ENCODE data around the gene ARMC2.

The ARMC2 gene

DNA sequence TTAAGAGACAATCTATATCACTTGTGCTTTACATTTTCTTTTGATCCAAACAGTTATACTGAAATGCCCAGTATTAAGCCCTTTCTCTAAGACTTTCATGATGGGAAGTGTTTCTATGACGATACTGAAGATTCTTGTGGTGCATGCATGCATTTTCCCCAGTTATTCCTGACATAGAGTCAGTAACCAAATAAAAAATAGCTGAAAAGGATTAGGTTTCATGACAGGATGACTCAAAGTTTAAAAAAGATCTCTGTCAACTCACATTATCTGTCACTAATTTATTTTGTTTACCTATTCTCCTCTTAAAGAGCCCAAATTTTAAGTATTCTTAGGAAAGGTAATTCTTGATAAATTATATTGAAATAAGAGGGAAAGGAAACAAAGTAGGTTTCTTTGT lies 148.0 kb downstream of the ARMC2 start:
- no peak for DNase-seq

DNA sequence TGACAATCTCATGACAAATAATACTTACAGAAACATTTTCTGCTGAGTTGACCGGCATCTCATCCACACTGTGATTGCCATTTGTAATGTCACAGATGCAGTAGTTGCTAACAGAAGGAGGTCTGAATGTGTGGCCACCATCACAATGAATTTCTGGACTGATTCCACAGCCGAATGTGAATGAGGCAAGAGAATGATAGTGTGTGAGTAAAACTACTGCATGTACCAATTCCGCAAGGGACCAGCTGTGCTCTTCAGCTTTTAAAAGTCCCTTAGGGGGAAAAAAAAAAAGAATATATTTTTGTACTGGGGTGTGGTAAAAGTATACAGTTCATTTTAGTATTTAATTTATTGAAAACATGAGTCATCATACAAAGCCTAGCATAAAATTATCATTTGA lies 150.3 kb downstream of the ARMC2 start:
- DNase-seq = no peak

DNA sequence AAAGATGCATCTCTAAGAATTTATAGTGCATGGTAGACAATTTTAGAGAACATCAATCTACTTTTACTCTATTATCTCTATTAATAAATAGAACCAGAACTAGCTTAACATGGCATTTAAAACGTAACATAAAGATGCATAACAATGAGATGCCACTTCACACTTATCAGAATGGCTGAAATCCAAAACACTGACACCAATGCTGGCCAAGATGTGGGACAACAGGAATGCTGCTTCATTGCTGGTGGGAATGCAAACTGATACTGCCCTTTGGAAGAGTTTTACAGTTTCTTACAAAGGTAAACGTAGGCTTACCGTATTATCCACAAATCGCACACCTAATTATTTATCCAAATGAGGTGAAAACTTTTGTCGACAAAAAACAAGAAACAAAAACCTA lies 151.2 kb downstream of the ARMC2 start:
- DNase-seq = no peak

DNA sequence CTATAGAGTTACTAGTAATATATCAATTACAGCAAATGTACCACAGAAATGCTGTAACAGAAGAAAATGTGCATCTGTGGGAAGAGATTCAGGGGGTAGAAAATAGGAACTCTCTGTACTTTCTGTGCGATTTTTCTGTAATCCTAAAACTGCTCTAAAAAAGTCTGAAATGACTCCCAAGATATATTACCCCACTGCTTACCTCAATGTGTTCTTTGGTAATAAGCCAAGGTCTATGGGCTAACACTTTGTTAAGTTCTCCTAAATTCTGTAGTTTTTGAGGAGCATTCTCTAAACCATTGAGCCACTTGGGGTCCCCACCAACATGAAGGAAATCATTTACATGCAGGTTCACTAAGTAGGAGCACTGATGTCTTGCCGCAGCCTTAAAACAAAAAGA lies 152.1 kb downstream of the ARMC2 start:
- no peak for DNase-seq

DNA sequence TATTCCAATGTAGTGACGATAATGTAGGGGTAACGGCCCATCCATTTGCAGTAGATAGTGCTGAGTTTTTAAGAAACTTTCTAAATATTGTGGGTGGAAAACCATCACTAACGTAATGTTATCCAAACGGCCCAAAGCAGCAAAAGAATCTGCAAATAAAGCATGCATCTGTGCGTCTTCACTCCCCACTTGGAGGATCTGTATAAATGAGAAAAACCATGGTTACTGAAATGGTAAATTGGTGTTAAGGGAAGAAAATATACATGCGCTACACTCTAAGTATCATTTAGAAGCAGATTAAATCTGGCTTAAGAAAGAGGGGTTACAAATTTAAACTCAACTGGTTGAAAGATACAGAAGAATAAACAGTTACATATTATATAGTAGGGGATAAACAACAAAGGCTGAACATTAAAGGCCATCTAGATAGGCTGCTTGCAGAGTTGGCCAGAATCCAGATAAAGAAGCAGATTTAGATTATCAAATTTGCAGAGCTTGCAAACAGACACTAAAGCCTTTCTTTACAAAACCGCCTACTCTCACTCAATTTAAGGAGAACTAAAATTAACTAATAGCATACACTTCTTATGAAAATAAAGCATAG lies 153.2 kb downstream of the ARMC2 start:
- no peak for DNase-seq

DNA sequence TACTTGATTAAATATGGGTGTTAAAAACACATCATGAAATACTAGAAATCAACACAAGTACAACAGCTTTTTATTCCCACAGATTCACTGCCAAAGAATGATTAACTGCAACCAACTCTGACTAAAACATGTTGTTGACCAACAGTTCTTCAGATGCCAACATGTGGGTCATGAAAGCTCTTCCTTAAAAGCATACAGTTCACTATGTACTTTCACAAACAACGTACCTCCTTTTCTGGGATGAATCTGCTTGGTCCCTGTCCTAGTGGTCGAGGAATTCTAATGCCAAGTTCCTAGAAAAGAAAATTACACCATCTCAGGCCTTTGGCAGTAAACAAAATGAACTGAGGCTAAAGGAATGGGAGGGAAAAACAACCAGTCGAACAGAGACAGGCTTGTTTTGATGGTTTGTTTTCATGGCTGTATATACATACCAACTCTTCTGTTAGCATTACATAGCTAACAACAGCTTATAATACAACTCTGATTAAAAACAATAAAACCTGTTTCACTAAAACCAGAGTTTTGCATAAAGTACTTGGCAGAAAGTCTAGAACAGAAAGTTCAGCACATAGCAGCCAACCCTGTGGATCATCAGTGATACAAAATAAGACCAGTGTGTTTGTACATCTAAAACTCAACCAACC lies 154.0 kb downstream of the ARMC2 start:
- no peak for DNase-seq

DNA sequence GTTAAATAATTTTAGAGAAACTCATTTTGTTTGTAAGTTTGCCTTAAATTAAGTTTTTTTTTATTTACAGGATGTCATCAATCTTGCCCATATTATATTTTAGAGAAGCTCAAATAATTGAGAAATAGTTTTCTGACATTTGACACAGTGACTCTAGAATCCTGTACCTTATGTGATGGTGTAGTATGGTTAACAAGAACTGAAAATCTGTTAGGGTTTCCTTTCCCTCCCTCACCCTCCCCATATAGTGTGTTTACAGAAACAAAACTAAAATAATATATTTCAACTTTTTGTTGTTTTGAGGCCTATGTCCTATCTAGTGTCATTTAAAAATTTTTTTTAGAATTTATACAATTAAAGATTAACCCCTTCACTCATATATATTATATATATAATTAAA lies 154.7 kb downstream of the ARMC2 start:
- DNase-seq = no peak

DNA sequence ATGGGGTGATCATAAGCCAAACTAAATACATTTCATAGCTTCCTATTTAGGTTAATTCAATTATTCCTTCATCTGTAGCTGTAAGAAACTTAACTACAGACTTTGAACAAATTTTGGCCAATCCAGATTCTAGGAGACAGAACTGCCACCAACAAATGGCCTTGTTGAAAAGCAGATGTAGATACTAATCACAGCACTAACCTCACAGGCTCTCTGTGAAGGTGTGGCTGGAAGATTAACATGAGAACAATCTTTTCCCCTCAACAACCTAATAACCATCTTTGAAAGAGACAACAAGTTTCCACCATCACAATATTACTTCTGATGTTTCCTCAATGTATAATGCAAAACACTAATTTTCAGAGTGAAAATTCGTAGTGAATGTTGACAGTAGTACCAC lies 158.6 kb downstream of the ARMC2 start:
- DNase-seq = no peak

DNA sequence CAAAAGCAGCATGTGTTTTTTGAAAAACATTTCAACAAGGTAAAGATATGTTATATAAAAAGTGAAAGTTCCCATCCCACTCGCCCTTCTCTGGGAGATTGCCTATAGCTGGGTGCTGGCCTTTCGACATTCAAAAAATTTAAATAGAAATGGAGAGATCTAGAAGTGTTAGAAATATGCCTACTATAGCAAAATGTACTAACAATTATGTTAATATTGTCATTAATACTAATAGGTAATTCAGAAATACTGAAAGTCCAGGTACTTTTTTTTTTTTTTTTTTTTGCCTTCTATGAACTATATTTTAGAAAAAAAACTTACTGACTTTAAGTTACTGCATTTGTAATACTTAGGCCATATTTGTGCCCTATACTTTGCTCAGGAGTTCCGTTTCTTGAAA lies 159.3 kb downstream of the ARMC2 start:
- no peak for DNase-seq

DNA sequence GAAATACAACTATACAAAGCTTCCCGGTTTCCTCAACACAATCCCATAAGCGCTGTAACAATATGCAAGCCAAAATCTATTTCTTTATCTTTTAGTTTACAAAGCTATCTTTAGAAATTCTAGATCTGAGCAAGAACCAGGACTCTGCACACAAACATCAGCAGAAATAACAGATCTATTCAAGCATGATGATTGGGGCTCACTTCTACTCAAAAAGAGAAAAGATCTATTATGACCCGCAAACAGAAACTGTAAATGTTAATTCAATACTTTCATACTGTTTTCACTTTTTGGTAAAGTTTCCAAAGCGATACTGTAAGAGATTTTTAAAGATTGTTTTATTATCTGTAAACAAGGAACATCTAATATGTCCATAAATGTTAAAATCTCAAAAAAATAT lies 159.8 kb downstream of the ARMC2 start:
- peak; percentile 7 for DNase-seq

DNA sequence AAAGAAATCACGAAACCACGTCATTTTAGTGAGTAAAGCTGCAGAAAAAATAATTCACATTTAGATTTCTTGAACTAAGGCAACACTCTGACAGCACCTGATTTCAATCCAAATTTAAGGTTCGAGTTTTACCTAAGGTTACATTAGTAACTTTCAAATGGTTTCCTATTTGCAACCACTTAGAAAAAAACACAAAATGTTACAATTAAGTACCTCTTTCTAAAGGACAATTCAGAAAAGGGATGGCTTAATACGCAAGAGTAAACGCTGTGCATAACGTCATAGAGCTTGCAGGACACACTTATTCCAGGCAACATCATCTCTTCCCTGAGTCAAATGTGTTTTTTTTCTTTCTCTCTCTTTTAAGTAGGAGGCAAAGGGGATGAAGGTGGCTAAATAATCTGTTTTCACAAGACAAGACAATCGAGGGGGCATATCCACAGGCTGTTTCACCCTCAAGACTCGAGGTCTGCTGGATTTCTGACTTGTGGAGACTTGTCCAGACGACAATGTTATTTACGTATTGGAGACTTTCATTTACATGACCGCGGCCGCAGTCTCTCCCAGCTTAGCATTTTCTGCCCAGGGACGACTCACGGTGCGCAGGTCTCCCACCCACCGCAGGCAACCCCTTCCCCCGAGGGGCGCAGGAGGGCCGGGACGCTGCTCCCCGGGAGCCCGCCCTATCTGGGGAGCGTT lies 160.5 kb downstream of the ARMC2 start:
- DNase-seq = peak; percentile 28

DNA sequence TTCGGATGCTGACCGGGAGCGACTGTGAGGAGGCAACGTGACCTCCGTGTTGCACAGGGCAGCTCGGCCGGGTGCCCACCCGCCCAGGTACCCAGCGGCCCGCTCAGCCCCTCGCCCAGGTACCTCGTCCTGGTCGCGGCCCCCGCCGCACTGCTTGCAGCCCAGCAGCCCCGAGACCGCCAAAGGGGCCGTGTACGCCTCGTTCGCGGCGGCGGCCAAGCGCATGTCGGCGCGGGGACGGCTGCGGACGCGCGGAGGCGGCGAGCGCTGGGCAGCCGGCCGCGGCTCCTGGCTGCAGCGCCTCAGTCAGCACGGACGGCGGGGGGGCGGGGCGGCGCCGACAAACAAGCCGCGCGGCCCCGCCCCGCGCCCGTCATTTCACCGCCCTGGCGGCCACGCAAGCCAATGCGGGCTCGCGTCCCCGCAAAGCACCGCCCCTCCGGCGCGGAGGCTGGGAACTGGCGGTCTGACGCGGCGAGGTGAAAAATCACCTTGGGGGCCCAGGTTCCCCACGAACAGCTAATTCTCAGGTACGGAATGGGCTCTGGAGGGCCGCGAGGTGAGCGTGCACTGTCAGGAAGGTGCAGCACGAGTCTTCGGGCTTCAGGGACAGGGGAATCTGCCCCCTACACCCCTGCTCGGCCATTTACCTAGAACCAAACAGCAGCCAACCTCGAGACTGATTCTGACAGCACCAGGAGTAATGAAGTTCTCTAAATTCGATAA lies 161.2 kb downstream of the ARMC2 start:
- peak; percentile 91 for DNase-seq

DNA sequence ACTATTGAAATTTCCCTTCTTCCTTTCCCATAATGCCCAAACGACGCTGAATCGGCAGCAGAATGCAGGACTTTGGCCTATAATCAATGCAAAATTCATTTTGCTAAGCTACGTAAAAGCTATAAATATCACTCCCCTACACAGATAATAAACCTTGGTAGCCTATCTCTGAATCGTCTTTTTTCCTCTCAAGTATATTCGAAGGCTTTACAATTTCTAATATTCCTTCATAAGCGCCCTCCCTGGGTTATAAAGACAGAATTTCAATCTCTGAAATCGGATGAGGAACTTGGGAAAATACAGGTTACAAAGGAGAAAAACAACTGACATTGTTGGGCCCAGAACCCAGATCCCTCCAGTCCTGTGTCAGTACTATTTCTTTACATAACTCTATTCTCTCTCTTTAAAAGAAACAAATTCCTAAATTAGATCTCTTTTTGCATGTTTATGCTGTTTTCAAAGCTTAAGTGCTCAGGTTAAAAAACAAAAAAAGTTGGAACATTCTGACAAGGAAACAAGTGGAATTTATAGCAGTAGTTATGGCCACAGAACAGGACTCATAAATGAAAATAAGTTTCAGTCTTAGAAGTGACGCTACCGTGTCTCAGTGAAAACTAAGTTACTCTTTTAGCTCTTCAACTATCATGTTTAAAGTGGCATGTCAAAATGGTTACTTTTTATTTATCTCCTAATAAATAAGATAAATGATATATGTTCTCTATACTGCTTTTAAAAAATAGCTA lies 161.9 kb downstream of the ARMC2 start:
- DNase-seq = no peak

DNA sequence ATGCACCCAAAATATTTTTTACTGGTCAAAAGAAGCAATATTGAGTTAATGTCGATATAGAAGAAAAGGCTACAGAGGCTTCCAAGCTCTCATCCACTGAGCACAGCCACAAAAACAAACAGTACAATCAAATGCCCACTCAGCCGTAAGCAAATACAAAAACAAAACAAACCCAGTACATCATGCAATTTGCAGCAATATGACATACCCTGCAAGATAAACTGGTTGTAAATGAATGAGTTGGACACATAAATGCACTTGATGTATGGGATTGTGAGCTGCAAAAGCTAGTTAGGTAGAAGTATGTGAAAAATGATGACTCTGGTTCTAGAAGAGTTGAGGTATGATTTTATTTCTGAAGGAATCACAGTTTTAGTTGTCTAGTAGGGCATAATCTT lies 162.5 kb downstream of the ARMC2 start:
- DNase-seq = no peak

DNA sequence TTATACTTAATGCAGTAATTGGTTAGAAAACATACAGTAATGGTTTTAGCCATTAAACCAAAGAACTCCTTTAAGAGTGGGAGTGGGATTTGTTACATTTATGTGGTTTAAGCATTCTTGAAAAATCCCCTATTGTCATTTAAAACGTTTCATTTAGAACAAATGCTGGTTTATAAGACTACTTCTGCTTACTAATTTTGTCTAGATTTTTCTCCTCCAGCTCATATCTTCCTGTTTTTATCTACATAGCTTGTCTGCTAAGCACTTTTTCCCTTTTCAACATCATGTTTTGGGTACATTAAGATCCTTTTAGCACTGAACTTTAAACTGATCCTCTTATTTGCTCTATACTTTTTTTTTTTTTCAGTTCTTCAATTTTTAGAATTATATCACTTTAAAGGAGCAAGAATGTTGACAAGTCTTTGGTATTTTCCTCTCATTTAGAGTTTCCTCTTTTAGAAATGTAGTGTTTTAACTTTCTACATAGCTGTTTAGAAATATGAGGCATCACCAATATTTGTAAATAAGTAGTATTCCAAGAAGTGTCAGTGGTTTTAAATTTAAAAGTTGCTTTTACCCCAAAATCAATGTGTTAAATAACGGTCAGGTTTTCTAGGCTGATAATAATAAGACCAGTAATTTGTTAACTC lies 165.6 kb downstream of the ARMC2 start:
- DNase-seq = no peak

DNA sequence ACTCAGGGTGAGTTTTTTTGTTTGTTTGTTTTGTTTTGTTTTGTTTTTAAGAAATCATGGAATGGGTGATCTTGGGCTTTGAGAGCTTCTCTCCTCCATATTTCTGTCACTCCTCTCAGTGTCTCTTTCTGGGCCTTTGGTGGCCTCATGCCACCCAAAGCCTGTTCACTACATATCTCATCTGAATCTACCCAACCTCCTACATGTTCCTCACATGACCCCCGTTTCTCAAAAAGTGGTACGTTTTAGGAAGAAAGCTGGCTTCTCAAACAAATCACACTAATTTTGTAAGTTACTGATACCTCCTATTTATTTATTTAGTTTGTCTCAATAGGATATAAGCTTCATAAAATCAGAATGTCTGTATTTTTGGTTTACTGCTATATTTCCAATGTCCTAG lies 166.4 kb downstream of the ARMC2 start:
- DNase-seq = no peak

DNA sequence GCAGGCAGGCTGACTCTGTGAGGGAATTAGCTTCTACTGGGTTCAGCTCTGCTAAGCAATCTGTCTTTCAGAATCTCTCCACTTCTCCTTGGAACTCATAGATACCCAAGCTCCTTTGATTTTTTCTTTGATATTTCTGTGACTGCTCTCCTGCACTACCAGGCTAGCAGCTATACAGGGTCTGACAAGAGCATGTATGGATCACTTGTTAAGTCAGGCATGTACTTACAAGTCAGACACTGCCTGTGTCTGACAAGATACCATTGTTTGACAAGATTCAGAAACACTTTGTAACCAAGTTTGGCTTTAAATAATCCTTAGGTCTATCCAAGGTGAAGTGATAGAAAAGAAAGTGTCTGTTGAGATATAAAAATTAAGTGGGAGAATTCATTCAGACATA lies 167.0 kb downstream of the ARMC2 start:
- no peak for DNase-seq

DNA sequence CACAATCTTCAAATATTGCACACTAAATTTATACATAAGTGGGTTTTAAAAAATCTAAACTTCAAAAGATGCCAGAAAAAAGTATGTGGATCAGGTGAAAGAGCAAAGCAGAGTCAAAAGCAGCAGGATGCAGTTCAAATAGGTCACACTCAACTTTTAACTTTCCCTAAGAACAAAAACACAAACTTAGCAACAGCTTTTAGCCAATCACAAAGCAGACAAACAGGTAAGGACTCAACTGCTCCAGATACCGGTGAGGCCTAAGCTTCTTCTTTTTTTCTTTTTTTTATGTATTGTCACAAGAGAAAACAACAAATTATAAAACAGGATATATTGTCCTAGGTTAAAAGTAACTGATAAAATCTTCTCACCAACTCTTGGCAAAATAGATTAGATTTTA lies 171.7 kb downstream of the ARMC2 start:
- no peak for DNase-seq

DNA sequence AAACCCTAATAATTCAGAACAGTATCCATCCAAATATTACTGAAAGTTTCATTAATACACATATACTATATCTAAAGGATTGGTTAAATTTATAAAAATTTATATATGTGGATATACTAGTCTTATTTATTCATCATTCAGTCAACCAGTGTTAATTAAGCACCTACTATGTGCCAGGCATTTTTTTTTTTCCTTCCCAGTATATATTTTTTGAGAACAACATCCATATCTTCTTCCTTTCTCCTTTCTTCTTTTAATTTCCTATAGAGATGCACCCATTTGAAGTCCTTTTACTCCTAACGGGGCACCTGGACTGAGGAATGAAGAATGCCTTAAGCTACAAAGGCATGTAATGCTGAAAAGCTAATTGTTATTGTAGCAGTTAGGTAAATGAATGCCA lies 173.6 kb downstream of the ARMC2 start:
- no peak for DNase-seq

DNA sequence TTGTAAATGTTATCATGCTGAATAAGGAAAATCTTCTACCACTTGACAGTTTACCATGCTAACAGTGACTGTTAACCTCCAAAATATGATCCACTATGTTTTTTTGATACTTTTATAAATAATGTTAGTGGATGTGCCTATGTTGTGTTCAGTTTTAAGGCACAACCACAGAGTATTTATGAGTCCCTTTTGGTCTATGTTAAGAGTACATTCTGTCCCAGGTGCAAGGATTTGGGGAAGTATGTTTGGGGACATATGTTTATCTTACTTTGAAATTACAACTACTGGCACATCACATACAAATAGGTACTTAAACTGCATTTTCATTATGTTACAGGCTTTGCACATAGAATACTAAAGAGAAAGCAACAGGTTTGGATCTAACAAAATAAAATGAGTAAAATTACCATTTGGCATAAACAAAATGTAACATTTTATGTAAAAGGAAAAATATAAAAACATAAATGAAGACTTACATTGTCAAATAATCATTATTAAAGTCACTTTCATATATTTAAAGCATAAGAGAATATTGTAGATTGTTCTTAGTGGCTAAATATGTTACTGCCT lies 175.2 kb downstream of the ARMC2 start:
- DNase-seq = no peak
